ENCODE measurements around the gene SLC22A9. TPM values are rescaled to one million over a fixed set of nuclear protein-coding genes. Genes with fewer than 3 reads are reported as not detected.
"Not testable (repeated sequence)": the region's sequence is repeated elsewhere in the genome, so short reads cannot be mapped to it uniquely, and the experiment has no call there.

SLC22A9 gene
- total RNA-seq, 1 donor from 2014 or later = not detected

- DNase-seq; ATAC-seq; intact Hi-C loops (cut with micrococcal nuclease): not testable (repeated sequence)
These were observed 66.2 kb downstream of the SLC22A9 start for GRCh38 chr11:63435831-63436230.

GRCh38 chr11:63443714-63444113 lies 74.1 kb downstream of the SLC22A9 start:
- DNase-seq (no peak), ATAC-seq (no peak)
- intact Hi-C loops (cut with micrococcal nuclease) = no loop called here

GRCh38 chr11:63444160-63444559 lies 74.6 kb downstream of the SLC22A9 start:
- intact Hi-C loops (cut with micrococcal nuclease) = no loop called here
- ATAC-seq = no peak
- no peak for DNase-seq

- no peak for DNase-seq
- intact Hi-C loops (cut with micrococcal nuclease) = no loop called here
- ATAC-seq = no peak
These were observed 75.5 kb downstream of the SLC22A9 start for GRCh38 chr11:63445118-63445517.

GRCh38 chr11:63445720-63446119 lies 76.1 kb downstream of the SLC22A9 start:
- intact Hi-C loops (cut with micrococcal nuclease) = no loop called here
- DNase-seq (no peak), ATAC-seq (no peak)

- intact Hi-C loops (cut with micrococcal nuclease) = no loop called here
- ATAC-seq (no peak), DNase-seq (no peak)
These were observed 79.1 kb downstream of the SLC22A9 start for GRCh38 chr11:63448646-63449045.

GRCh38 chr11:63459586-63459985 lies 90.0 kb downstream of the SLC22A9 start:
- ATAC-seq (no peak), DNase-seq (no peak)
- intact Hi-C loops (cut with micrococcal nuclease) = no loop called here

Other genes with a start within 250 kb of the SLC22A9 start
- not detected for gene SLC22A24, start 225.6 kb upstream of the SLC22A9 start, total RNA-seq
- not detected for gene SLC22A25, start 126.2 kb upstream of the SLC22A9 start, total RNA-seq
- gene PLAAT5, start 121.4 kb downstream of the SLC22A9 start, total RNA-seq = 1.5 TPM
- 0.72 TPM for gene LGALS12, start 136.3 kb downstream of the SLC22A9 start, total RNA-seq
- gene PLAAT4, start 167.0 kb downstream of the SLC22A9 start, total RNA-seq = 25.3 TPM
- gene PLAAT2, start 193.6 kb downstream of the SLC22A9 start, total RNA-seq = not detected
- gene PLAAT3, start 244.6 kb downstream of the SLC22A9 start, total RNA-seq = 149 TPM